ENCODE results near the gene TPD52L1.

GRCh38 chr6:125167579-125167978, 14.0 kb downstream of the TPD52L1 start:
- no peak for TF ChIP-seq CTCF (IDR thresholded peaks at IDR 0.05)
- no peak for TF ChIP-seq EZH2 (IDR thresholded peaks at IDR 0.05; ENCODE audit: borderline replicate concordance, insufficient read depth, low read depth, low read length, poor library complexity, severe bottlenecking)
